Parathyroid adenoma (tissue), 2 donors: ENCODE data around the gene SPINK13.
"Not testable (repeated sequence)": the region's sequence is repeated elsewhere in the genome, so short reads cannot be mapped to it uniquely, and the experiment has no call there.

Experiments
- H2AFZ ChIP-seq: fragments of 300-600 bp; sonication (generic); one replicate; pipeline ENCODE4 v1.7.0; 2017; ENCODE audit warnings: antibody characterized with exemption, mild to moderate bottlenecking
- H3K27ac ChIP-seq: fragments of 300-600 bp; sonication (generic); one replicate; pipeline ENCODE4 v1.7.0; 2017
- H3K27me3 ChIP-seq: fragments of 300-600 bp; sonication (generic); one replicate; pipeline ENCODE4 v1.7.0; 2017; ENCODE audit warnings: low read length; ENCODE audit not compliant: control insufficient read depth, insufficient read depth
- H3K36me3 ChIP-seq: fragments of 300-600 bp; sonication (generic); one replicate; pipeline ENCODE4 v1.7.0; 2017; ENCODE audit warnings: low read length; ENCODE audit not compliant: control insufficient read depth, insufficient read depth
- H3K4me1 ChIP-seq: fragments of 300-600 bp; sonication (generic); one replicate; pipeline ENCODE4 v1.7.0; 2017; ENCODE audit warnings: control low read depth
- H3K4me2 ChIP-seq: fragments of 300-600 bp; sonication (generic); one replicate; pipeline ENCODE4 v1.7.0; 2017; ENCODE audit warnings: low read length
- H3K4me3 ChIP-seq: fragments of 300-600 bp; sonication (generic); one replicate; pipeline ENCODE4 v1.7.0; 2017; ENCODE audit warnings: low read depth, low read length
- H3K79me2 ChIP-seq: fragments of 300-600 bp; sonication (generic); one replicate; pipeline ENCODE4 v1.7.0; 2017; ENCODE audit warnings: control low read depth
- H3K9ac ChIP-seq: fragments of 300-600 bp; sonication (generic); one replicate; pipeline ENCODE4 v1.7.0; 2017; ENCODE audit warnings: mild to moderate bottlenecking
- H3K9me3 ChIP-seq: fragments of 300-600 bp; sonication (generic); one replicate; pipeline ENCODE4 v1.7.0; 2017; ENCODE audit warnings: low read length; ENCODE audit not compliant: control insufficient read depth
- CTCF ChIP-seq: fragments of 300-600 bp; sonication (generic); IDR thresholded peaks from one replicate; pipeline ENCODE4 v1.7.0; 2017; ENCODE audit warnings: antibody characterized with exemption, mild to moderate bottlenecking
- donor health status: primary hyperparathyroidism.

The SPINK13 gene

DNA sequence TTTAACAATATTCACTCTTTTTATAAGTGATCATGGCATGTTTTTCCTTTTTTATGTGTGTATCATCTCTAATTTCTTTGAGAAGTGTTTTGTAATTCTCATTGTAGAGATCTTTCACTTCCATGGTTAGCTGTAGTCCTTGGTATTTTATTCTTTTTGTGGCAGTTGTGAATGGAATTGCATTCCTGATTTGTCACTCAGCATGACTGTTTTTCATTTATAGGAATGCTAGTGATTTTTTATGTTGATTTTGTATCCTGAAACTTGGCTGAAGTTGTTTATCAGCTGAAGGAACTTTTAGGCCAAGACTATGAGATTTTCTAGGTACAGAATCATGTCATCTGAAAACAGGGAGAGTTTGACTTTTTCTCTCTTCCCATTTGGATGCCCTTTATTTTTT lies 13.1 kb upstream of the SPINK13 start:
- TF ChIP-seq CTCF: no peak
- no peaks in the 10 kb centered on the region for H3K9me3 ChIP-seq
- H3K4me1 ChIP-seq: no peaks in the 10 kb centered on the region
- H2AFZ ChIP-seq: no peak overlapping the region
- no peaks in the 10 kb centered on the region for H3K36me3 ChIP-seq
- H3K27ac ChIP-seq: no peak overlapping the region
- H3K27me3 ChIP-seq: no peaks in the 10 kb centered on the region
- H3K4me3 ChIP-seq: no peak overlapping the region
- H3K4me2 ChIP-seq: no peak overlapping the region
- no peaks in the 10 kb centered on the region for H3K79me2 ChIP-seq
- H3K9ac ChIP-seq: no peak overlapping the region

DNA sequence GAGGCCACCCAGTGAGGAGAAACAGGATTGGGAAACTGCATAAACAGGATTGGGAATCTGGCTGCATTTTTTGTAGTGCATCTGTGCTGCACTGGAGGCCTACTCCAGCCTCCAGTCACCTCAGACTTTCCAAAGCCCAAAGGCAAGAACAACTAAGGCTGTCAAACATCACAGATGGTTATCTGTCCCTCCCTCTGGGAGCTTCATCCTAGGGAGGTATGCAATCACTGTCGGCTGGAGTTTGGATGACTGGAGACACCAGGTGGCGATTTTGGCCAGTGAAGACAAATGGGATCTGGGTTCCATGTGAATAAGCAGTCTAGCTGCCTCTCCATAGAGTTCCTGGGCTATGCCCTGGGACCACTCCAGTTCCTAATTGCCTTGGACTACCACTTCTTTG lies 9.3 kb upstream of the SPINK13 start:
- Histone ChIP-seq H3K36me3 (no peaks in the 10 kb centered on the region), H3K79me2 (no peaks in the 10 kb centered on the region), H3K9ac (no peak overlapping the region), H3K4me1 (no peaks in the 10 kb centered on the region), H3K27ac (no peak overlapping the region), H3K9me3 (no peaks in the 10 kb centered on the region), H3K4me2 (no peak overlapping the region), H3K27me3 (no peaks in the 10 kb centered on the region), H3K4me3 (no peak overlapping the region), H2AFZ (no peak overlapping the region)
- no peak for TF ChIP-seq CTCF

DNA sequence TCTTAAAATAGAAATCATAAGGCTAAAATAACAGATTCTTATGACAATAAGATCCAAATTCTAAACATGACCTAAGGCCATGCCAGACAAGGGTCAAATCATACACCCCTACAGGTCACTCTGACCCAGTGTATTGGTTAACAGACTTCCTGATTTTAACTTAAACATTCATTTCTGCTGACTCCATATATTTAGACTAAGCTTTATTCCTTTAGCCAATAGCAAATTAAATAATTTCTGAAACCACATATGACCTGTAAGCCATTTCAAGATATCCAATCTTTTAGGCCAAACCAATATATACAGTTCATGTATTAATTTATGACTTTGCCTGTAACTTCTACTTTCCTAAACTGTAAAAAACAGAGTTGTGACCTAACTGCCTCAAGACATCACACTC lies 7.4 kb upstream of the SPINK13 start:
- H3K4me1 ChIP-seq: no peaks in the 10 kb centered on the region
- H3K4me3 ChIP-seq: no peak overlapping the region
- H3K36me3 ChIP-seq: no peaks in the 10 kb centered on the region
- TF ChIP-seq CTCF: no peak
- H3K79me2 ChIP-seq: no peaks in the 10 kb centered on the region
- no peak overlapping the region for H3K9ac ChIP-seq
- no peak overlapping the region for H3K27ac ChIP-seq
- H3K27me3 ChIP-seq: no peaks in the 10 kb centered on the region
- no peak overlapping the region for H3K4me2 ChIP-seq
- no peaks in the 10 kb centered on the region for H3K9me3 ChIP-seq
- H2AFZ ChIP-seq: no peak overlapping the region

DNA sequence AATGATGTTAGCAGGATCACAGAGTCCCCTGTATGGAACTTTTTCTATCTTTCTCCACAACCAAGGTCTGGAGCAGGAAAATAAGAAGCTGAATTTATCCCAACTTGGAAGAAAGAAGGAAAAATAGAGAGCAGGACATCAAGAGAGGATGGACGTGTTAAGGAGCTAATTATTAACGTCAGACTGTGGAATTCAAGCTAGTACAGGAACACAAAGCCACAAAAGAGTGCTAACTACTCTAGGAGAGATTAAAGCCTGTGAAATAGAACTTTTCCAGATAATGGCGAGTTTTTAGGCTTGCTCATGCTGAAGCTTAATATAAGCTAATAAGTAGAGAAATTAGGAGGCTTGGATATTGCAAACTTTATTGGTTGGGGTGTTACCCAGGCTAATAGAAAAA lies 632 bp upstream of the SPINK13 start:
- Histone ChIP-seq H3K36me3 (no peaks in the 10 kb centered on the region), H3K27ac (no peak overlapping the region), H3K27me3 (no peaks in the 10 kb centered on the region), H3K4me3 (no peak overlapping the region), H2AFZ (no peak overlapping the region), H3K9ac (no peak overlapping the region), H3K4me2 (no peak overlapping the region), H3K9me3 (no peaks in the 10 kb centered on the region), H3K4me1 (no peaks in the 10 kb centered on the region), H3K79me2 (no peaks in the 10 kb centered on the region)
- TF ChIP-seq CTCF: no peak

GRCh38 chr5:148275129-148275528 lies 6.5 kb downstream of the SPINK13 start:
- not testable (repeated sequence) for H2AFZ ChIP-seq, H3K27me3 ChIP-seq, H3K9me3 ChIP-seq

DNA sequence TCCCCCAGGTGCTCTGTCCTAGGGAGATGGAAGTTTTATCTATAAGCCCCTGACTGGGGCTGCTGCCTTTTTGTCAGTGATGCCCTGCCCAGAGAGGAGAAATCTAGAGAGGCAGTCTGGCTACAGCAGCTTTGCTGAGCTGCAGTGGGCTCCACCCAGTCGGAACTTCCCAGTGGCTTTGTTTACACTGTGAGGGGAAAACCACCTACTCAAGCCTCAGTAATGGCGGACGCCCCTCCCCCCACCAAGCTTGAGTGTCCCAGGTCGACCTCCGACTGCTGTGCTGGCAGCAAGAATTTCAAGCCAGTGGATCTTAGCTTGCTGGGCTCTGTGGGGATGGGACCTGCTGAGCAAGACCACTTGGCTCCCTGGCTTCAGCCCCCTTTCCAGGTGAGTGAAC lies 12.3 kb downstream of the SPINK13 start:
- H3K9me3 ChIP-seq, H2AFZ ChIP-seq, H3K27me3 ChIP-seq, H3K4me1 ChIP-seq, H3K36me3 ChIP-seq, H3K79me2 ChIP-seq, H3K4me2 ChIP-seq, H3K4me3 ChIP-seq, H3K27ac ChIP-seq, H3K9ac ChIP-seq: not testable (repeated sequence)

More at GRCh38 chr5:148275129-148275528, 6.5 kb downstream of the SPINK13 start:
- not testable (repeated sequence) for H3K9ac ChIP-seq, H3K4me2 ChIP-seq, H3K27ac ChIP-seq, H3K4me3 ChIP-seq, H3K4me1 ChIP-seq, H3K36me3 ChIP-seq, H3K79me2 ChIP-seq

DNA sequence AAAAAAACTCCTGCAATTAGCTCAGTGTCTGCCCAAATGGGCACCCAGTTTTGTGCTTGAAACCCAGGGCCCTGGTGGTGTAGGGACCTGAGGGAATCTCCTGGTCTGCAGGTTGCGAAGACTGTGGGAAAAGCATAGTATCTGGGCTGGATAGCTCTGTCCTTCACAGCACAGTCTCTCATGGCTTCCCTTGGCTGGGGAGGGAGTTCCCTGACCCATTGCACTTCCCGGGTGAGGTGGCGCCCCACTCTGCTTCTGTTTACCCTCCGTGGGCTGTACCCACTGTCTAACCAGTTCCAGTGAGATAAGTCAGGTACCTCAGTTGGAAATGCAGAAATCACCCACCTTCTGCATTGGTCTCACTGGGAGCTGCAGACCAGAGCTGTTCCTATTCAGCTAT lies 12.7 kb downstream of the SPINK13 start:
- not testable (repeated sequence) for H3K36me3 ChIP-seq, H3K4me3 ChIP-seq, H3K9ac ChIP-seq, H3K27ac ChIP-seq, H3K4me1 ChIP-seq, H3K4me2 ChIP-seq, H3K79me2 ChIP-seq, H3K9me3 ChIP-seq, H3K27me3 ChIP-seq, H2AFZ ChIP-seq
